HepG2 (cell line): ENCODE results near the gene TPST2. TPM values are rescaled to one million over a fixed set of nuclear protein-coding genes. Genes with fewer than 3 reads are reported as not detected.

Source experiments
- ATAC-seq: fragments of 200-7000 bp; cut with Tn5 transposase; 3 replicates; pipeline ENCODE4 v1.9.1; 2020; ENCODE audit warnings: mild to moderate bottlenecking, moderate library complexity
- BruUV-seq: library from RNA; stranded (reverse); fragments of 400-500 nt; replicated peaks from 2 replicates; lab custom pipeline; 2021; lab: Mats Ljungman, UMichigan
- CTCF ChIA-PET: fragments of 300-600 bp; formaldehyde crosslinking; extraction: SDS; loops from one replicate; lab custom pipeline; 2021; ENCODE audit warnings: low total read pairs, inconsistent platforms, low intra/inter-chr PET ratio; lab: Yijun Ruan, JAX
- POLR2A ChIA-PET: fragments of 350-600 bp; sonication (Branson Sonifier 250); formaldehyde crosslinking; loops from one replicate; lab custom pipeline; 2020; ENCODE audit warnings: antibody characterized with exemption, inconsistent platforms; lab: Yijun Ruan, JAX
- DNase-seq: peaks from one replicate; pipeline ENCODE4 v3.0.0-alpha.2; 2015; ENCODE audit warnings: low spot score
- FAIRE-seq: peaks from 3 replicates; lab custom pipeline; 2011; peaks lifted over from hg19 to GRCh38; lab: Jason Lieb, UNC
- H2AFZ ChIP-seq: one replicate; pipeline ENCODE4 v1.6.1; 2011; ENCODE audit warnings: low read length, inconsistent platforms
- H3K27ac ChIP-seq: fragments of 300-600 bp; 3 replicates; pipeline ENCODE4 v1.8.0; 2011; ENCODE audit warnings: mixed run types, mild to moderate bottlenecking, mixed read lengths, low read length, inconsistent platforms; ENCODE audit not compliant: insufficient read depth; ENCODE audit errors: extremely low read length
- H3K27me3 ChIP-seq, 2 experiments: fragments of 200-600 bp in 1 of 2; 2 replicates in 1 of 2; 3 replicates in 1 of 2; pipeline versions ENCODE4 v1.6.0 to v1.8.0; 2011; ENCODE audit warnings: low read length in 2 of 2, mild to moderate bottlenecking in 2 of 2, moderate library complexity in 2 of 2, inconsistent platforms in 1 of 2; ENCODE audit not compliant: insufficient read depth in 2 of 2, control insufficient read depth in 1 of 2
- H3K36me3 ChIP-seq, 2 experiments: fragments of 200-600 bp in 1 of 2; replicated peaks in 1 of 2; 2 replicates in 1 of 2; 3 replicates in 1 of 2; pipeline versions ENCODE4 v1.5.1 to v1.8.0; 2011; ENCODE audit warnings: low read length in 2 of 2, inconsistent platforms in 1 of 2; ENCODE audit not compliant: insufficient read depth in 2 of 2, control insufficient read depth in 1 of 2
- H3K4me1 ChIP-seq: 2 replicates; pipeline ENCODE4 v1.5.1; 2012; ENCODE audit warnings: low read length, inconsistent platforms; ENCODE audit not compliant: insufficient read depth
- H3K4me2 ChIP-seq: 2 replicates; pipeline ENCODE4 v1.6.0; 2011; ENCODE audit warnings: low read depth, low read length, inconsistent platforms
- H3K4me3 ChIP-seq, 3 experiments: fragments of 200-600 bp in 1 of 3; sonication (generic), shearing (Covaris generic) in 1 of 3; replicated peaks in 1 of 3; 2 replicates each; pipeline ENCODE4 v1.5.1; 2011 to 2016; ENCODE audit warnings: low read length in 3 of 3, inconsistent platforms in 2 of 3, low read depth in 2 of 3, mild to moderate bottlenecking in 2 of 3, control low read depth in 1 of 3, mixed read lengths in 1 of 3; ENCODE audit not compliant: insufficient read depth in 1 of 3
- H3K79me2 ChIP-seq: one replicate; pipeline ENCODE4 v1.6.1; 2011; ENCODE audit warnings: low read length, inconsistent platforms; ENCODE audit not compliant: insufficient read depth
- H3K9ac ChIP-seq: 2 replicates; pipeline ENCODE4 v1.6.0; 2011; ENCODE audit warnings: mild to moderate bottlenecking, low read depth, low read length, inconsistent platforms; ENCODE audit not compliant: insufficient read depth
- H3K9me3 ChIP-seq: 2 replicates; pipeline ENCODE4 v1.5.1; 2012; ENCODE audit warnings: mild to moderate bottlenecking, low read length
- H4K20me1 ChIP-seq: 2 replicates; pipeline ENCODE4 v1.6.0; 2011; ENCODE audit warnings: inconsistent platforms, mild to moderate bottlenecking, low read length, moderate library complexity; ENCODE audit not compliant: insufficient read depth
- NFYC ChIP-seq: IDR thresholded peaks from 2 replicates; pipeline ENCODE4 v1.6.1; 2016; ENCODE audit warnings: missing genetic modification reagents, missing compliant biosample characterization
- NPAS2 ChIP-seq: sonication (generic); formaldehyde crosslinking; IDR thresholded peaks from 2 replicates; pipeline ENCODE4 v1.8.0; 2022; ENCODE audit warnings: mild to moderate bottlenecking, missing genetic modification reagents, borderline replicate concordance
- RCOR2 ChIP-seq: IDR thresholded peaks from 2 replicates; pipeline ENCODE4 v1.6.1; 2016; ENCODE audit warnings: missing biosample characterization, missing genetic modification reagents
- SYNCRIP ChIP-seq: fragments of 200-400 bp; formaldehyde crosslinking; IDR thresholded peaks from 2 replicates; pipeline ENCODE4 v1.6.1; 2018; ENCODE audit warnings: mild to moderate bottlenecking, low read depth, low read length; ENCODE audit not compliant: insufficient read depth
- ZC3H4 ChIP-seq: sonication (generic); formaldehyde crosslinking; IDR thresholded peaks from 2 replicates; pipeline ENCODE4 v1.4.0; 2020; ENCODE audit warnings: missing genetic modification reagents, borderline replicate concordance
- ZFYVE20 ChIP-seq: sonication (generic); formaldehyde crosslinking; IDR thresholded peaks from 2 replicates; pipeline ENCODE4 v1.8.0; 2023; ENCODE audit warnings: low read depth, mild to moderate bottlenecking, moderate library complexity, missing genetic modification reagents, borderline replicate concordance
- ZNF724P ChIP-seq: sonication (generic); formaldehyde crosslinking; IDR thresholded peaks from 2 replicates; pipeline ENCODE4 v1.8.0; 2022; ENCODE audit warnings: missing genetic modification reagents, borderline replicate concordance
- ZNF768 ChIP-seq: sonication (generic); formaldehyde crosslinking; IDR thresholded peaks from 2 replicates; pipeline ENCODE4 v1.4.0; 2020; ENCODE audit warnings: missing genetic modification reagents
- WGBS: methylation state at CpG from one replicate; pipeline ENCODE4 v1.1.6; 2017; ENCODE audit warnings: low lambda C conversion rate; 5-methylcytosine and 5-hydroxymethylcytosine counted together
- in situ Hi-C: cut with HindIII; loops from 2 replicates; pipeline ENCODE4 v1.10.0; 2017; ENCODE audit warnings: low pct_unique_long_range_greater_than_20kb; ENCODE audit not compliant: extremely low pct_ligation_motif_present
- intact Hi-C: fragments of 100-400 bp; cut with micrococcal nuclease; formaldehyde crosslinking; loops from one replicate; pipeline ENCODE4 v1.10.0; 2022; ENCODE audit not compliant: unreplicated experiment
- polyA plus RNA-seq, 8 experiments: library from polyadenylated mRNA; depleted of rRNA in 3 of 8; stranded (reverse) in 7 of 8; unstranded in 1 of 8; fragments of >200 nt; fragmentation: Illumina TruSeq in 4 of 8; extraction: Trizol in 4 of 8; gene quantifications; 2 replicates each; pipeline versions ENCODE4 v1.2.1 to v1.2.3, GENCODE V29; 2011 to 2016; ENCODE audit warnings: low read depth in 4 of 8, missing spikeins in 1 of 8, mixed read lengths in 1 of 8; ENCODE audit not compliant: insufficient read depth in 1 of 8
- total RNA-seq, 5 experiments: library from RNA; depleted of rRNA; stranded (reverse); fragments of >200 nt; fragmentation: Illumina TruSeq; extraction: Trizol; gene quantifications; 2 replicates each; pipeline ENCODE4 v1.2.3, GENCODE V29; 2016; ENCODE audit warnings: low read depth in 1 of 5
- TF ChIP-seq, protein P1 (sequence below): sonication (generic); formaldehyde crosslinking; conservative IDR thresholded peaks from 2 replicates; pipeline ENCODE4 v1.4.0; 2020; ENCODE audit warnings: missing genetic modification reagents
- TF ChIP-seq, protein P2 (sequence below): sonication (generic); formaldehyde crosslinking; IDR thresholded peaks from 2 replicates; pipeline ENCODE4 v1.5.1; 2020; ENCODE audit warnings: missing genetic modification reagents, mild to moderate bottlenecking, borderline replicate concordance
- TF ChIP-seq, protein P3 (sequence below): sonication (generic); formaldehyde crosslinking; conservative IDR thresholded peaks from 2 replicates; pipeline ENCODE4 v1.5.0; 2020; ENCODE audit warnings: missing genetic modification reagents

Gene TPST2
- total and polyA plus RNA-seq, 2 of the 13 experiments (the other 11 are each of a cell fraction or from before 2014, with no cell fraction given), result 15.2 to 23.8 TPM

DNA sequence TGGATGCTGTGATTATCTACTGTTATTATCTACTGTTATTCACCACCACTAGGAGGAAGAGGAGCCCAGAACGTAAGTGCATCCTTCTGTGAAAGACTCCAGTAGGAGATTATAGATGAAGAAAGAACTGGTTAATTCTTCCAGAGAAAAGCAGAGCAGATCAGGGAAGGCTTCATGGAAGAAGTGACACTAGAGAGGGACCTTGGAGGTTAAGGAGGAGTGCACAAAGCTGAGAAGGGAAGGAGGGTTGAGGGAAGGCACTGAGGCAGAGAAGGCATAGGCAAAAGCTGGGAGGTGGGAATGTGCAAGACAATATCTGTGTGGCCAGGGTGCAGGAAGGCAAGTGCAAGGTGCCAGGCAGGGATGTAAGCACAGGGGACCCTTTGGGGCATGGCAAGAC lies 14.4 kb upstream of the TPST2 start:
- H3K36me3 ChIP-seq, result no peaks in the 10 kb centered on the region
- TF ChIP-seq ZNF724P (CRISPR knock-in tag) (no peak), ZFYVE20 (no peak), NPAS2 (CRISPR knock-in tag) (no peak), SYNCRIP (no peak), ZC3H4 (CRISPR knock-in tag) (no peak), NFYC (CRISPR knock-in tag) (no peak), RCOR2 (no peak), ZNF768 (CRISPR knock-in tag) (no peak)
- TF ChIP-seq, protein P1, sequence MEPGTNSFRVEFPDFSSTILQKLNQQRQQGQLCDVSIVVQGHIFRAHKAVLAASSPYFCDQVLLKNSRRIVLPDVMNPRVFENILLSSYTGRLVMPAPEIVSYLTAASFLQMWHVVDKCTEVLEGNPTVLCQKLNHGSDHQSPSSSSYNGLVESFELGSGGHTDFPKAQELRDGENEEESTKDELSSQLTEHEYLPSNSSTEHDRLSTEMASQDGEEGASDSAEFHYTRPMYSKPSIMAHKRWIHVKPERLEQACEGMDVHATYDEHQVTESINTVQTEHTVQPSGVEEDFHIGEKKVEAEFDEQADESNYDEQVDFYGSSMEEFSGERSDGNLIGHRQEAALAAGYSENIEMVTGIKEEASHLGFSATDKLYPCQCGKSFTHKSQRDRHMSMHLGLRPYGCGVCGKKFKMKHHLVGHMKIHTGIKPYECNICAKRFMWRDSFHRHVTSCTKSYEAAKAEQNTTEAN (CRISPR knock-in tag), result no peak
- TF ChIP-seq, protein P2, sequence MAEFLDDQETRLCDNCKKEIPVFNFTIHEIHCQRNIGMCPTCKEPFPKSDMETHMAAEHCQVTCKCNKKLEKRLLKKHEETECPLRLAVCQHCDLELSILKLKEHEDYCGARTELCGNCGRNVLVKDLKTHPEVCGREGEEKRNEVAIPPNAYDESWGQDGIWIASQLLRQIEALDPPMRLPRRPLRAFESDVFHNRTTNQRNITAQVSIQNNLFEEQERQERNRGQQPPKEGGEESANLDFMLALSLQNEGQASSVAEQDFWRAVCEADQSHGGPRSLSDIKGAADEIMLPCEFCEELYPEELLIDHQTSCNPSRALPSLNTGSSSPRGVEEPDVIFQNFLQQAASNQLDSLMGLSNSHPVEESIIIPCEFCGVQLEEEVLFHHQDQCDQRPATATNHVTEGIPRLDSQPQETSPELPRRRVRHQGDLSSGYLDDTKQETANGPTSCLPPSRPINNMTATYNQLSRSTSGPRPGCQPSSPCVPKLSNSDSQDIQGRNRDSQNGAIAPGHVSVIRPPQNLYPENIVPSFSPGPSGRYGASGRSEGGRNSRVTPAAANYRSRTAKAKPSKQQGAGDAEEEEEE, result no peak
- TF ChIP-seq, protein P3, sequence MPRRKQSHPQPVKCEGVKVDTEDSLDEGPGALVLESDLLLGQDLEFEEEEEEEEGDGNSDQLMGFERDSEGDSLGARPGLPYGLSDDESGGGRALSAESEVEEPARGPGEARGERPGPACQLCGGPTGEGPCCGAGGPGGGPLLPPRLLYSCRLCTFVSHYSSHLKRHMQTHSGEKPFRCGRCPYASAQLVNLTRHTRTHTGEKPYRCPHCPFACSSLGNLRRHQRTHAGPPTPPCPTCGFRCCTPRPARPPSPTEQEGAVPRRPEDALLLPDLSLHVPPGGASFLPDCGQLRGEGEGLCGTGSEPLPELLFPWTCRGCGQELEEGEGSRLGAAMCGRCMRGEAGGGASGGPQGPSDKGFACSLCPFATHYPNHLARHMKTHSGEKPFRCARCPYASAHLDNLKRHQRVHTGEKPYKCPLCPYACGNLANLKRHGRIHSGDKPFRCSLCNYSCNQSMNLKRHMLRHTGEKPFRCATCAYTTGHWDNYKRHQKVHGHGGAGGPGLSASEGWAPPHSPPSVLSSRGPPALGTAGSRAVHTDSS (CRISPR knock-in tag), result no peak
- H3K27me3 ChIP-seq, result 0 out of 5 replicates have a peak, but pooled peaks cover 0 to 3% of the 10 kb centered on the region in 2 experiments
- POLR2A ChIA-PET, result no interaction called here
- no TSS peak for BruUV-seq
- intact Hi-C loops (no loop called here), in situ Hi-C loops (no loop called here)
- H3K9me3 ChIP-seq, result no peaks in the 10 kb centered on the region
- no peak overlapping the region for H3K27ac ChIP-seq
- CTCF ChIA-PET, result no interaction called here
- H3K79me2 ChIP-seq, result no peaks in the 10 kb centered on the region
- H4K20me1 ChIP-seq, result no peaks in the 10 kb centered on the region
- no peak overlapping the region for H3K4me2 ChIP-seq
- no peak overlapping the region for H3K4me3 ChIP-seq
- DNase-seq, result no peak
- ATAC-seq, result no peak
- 3% methylated on average over 1 of the region's 1 CpG for whole genome bisulfite sequencing
- no peaks in the 10 kb centered on the region for H3K4me1 ChIP-seq
- no peak overlapping the region for H3K9ac ChIP-seq
- no peak for FAIRE-seq
- H2AFZ ChIP-seq, result no peak overlapping the region
